Stimulated activated CD8-positive, alpha-beta memory T cell treated with anti-CD3 and anti-CD28 coated beads, Interleukin-4, amount 100 ng/mL, for 48 hours (primary cell): ENCODE results near the gene GAREM1.

Experiments used
- DNase-seq: peaks from one replicate; pipeline ENCODE4 v3.0.0-alpha.2; 2020

The GAREM1 gene

GRCh38 chr18:32422978-32423740 is 47.5 kb downstream of the GAREM1 start:
- DNase-seq = no peak

DNA sequence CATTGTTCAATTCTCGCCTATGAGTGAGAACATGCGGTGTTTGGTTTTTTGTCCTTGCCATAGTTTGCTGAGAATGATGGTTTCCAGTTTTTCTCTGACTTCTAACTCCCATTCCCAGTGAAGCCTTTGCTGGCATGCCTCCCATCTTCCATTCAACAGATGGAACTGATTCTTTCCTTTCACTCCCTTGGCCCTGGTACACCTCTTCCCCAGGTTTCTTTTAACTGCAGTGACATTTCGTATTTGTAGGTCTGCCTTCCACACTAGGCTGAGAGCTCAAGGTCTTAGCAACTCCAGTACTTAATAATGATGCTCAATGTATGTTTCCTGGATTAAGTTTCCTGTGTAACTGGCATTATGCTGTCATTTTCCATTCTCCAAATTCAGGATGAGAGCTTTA is 48.5 kb downstream of the GAREM1 start:
- DNase-seq = no peak

GRCh38 chr18:32420084-32420750 is 50.5 kb downstream of the GAREM1 start:
- DNase-seq = no peak

DNA sequence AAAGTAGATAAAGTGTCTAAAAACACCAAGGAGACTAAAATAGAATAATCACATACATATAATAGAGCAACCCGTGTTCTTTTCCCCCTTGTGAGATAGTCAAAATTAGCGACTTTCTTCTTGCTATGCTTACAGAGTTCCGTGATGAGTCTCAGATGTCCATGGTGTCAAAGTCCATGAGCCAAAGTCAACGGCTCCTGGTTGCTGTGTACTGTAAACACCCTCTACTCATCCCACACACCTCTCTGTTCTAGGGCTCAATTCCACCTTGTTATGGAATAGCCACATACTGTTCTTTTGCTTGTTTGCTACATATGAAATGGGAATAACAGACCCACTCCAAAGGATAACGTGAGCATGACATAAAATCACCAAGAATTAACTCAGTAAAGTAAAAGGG is 52.5 kb downstream of the GAREM1 start:
- DNase-seq = no peak

DNA sequence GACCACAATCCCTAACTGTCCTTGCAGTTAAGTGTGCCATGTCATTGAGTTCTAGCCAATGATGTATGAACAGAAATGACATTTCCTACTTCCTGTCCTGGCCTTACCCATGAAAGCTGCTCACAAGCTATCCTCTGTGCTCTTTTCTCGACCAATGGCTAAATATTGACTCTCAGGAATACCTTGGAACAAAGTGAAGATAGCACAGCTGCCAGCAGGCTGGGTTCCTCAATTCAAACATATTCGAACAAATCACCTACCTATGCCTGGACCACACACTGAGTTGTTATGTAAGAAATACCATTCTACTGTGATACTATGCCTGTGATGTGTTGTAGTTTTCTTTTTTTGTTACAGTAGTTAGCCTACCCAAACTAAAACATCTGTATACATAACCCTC is 65.1 kb downstream of the GAREM1 start:
- no peak for DNase-seq

- DNase-seq = no peak
Observed at GRCh38 chr18:32401621-32402020, 69.1 kb downstream of the GAREM1 start.

- no peak for DNase-seq
Observed at GRCh38 chr18:32393407-32393806, 77.3 kb downstream of the GAREM1 start.

DNA sequence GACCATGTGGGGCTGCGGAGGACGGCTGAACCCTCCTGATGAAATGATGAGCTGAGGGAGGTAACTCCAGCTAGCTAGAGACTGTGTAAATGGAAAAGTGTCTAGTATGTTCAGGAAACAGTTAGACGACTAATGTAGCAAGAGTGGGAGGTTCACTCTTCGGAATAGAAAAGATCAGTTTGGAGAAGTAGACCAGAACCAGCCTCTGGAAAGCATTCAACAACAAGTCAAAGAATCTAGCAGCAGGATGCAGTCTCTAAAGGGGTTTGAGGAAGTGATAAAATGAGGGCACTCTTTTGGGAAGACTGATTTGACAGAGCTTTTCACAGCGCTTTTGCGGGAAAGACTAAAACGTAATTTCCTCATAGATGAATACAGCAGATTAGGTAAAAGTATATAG is 79.6 kb downstream of the GAREM1 start:
- no peak for DNase-seq

DNA sequence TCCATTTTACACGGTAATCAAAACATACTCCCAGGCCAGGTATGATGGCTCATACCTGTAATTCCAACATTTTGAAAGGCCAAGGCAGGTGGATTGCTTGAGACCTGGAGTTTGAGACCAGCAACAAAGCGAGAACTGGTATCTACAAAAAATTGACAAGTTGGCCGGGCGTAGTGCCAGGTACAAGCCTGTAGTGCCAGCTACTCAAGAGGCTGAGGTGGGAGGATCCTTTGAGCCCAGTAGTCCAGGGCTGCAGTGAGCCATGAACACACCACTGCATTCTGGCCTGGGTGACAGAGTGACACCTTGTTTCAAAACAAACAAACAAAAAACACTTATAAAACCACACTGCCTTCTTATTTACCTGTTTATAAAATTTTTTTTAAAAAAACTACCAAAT is 80.8 kb downstream of the GAREM1 start:
- DNase-seq = no peak

DNA sequence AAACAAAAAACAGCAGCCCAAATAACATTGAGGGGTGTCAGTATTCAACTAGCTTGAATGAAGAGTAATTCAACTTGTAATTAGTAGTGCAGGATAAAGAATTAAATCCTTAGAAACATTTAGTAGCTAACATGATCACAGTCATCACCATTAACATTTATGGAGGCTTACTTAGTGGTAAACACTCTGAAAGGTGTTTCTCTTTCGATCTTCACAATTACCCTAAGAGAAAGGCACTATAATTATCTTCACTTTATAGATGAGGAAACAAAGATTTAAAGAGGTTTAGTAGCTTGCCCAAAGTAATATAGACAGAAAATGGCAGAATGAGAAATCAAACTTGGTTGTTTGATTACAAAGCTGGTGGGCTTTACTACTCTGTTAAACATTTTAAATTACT is 81.5 kb downstream of the GAREM1 start:
- DNase-seq = no peak

- no peak for DNase-seq
Observed at GRCh38 chr18:32386471-32386870, 84.2 kb downstream of the GAREM1 start.

DNA sequence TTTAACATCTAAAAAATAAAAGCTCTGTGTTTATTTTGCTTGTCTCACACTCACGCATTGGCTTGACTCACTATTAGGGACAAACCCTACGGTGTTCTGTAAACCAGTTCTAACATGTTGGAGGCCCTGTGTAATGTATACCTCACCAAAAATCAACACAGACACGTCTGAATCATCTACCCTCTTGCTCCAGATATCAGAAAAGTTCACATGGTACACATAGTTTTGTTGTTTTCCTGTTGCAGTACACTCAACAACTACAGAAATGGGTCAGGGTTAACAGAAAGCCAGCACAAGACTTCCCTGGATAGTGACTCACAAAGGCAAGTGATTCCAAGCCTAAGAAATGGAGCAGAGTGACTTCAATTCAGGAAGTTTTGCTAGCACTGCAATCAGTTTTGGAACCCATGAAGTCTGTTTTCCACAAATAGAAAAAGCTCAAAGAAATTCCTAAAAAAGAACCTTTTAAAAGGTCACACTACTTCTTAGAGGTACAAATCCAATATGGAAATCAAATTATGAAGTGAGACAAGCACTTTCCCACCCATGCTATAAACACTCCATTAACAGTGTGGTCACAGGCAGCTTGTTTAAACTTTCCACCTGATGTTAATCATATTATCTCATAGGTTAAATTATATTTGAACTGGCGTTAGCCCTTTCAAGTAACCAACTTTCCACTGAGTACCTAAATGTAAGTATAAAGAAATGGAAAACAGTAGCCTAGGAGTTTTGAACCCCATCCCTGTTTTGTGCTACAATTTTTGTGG is 87.4 kb downstream of the GAREM1 start:
- DNase-seq = no peak

- no peak for DNase-seq
Observed at GRCh38 chr18:32381761-32382160, 88.9 kb downstream of the GAREM1 start.

DNA sequence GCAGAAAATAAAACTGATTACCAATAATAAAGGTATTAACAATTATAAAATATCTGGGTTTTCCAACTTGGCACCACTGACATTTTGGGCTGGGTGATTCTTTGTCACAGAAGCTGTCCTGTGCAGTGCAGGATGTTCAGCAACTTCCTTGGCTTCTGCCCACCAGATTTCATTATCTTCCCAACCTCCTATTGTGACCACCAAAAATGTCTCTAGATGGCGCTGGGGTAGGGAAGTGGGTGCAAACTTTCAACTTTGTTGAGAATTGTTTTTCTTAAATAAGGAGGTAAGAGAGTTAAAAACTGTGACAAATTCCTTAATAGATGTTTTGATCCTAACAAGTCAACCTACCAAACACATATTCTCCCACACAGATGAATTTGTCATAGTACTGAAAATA is 90.1 kb downstream of the GAREM1 start:
- DNase-seq = no peak

DNA sequence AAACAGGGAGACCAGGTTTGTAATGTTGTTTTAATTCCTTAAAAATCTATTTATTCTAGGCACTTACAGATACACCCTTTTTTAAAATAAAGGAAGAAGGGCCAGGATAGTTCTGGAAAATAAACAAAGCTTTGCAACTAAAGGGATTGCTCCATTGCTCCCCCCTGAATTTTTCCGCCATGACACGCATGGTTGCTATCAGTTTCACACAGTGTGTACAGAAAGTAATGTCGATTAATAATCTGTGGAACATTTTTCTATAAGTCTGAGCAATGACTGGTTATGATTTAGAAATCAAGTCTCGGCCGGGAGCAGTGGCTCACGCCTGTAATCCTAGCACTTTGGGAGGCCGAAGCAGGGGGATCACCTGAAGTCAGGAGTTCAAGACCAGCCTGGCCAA is 90.8 kb downstream of the GAREM1 start:
- no peak for DNase-seq

DNA sequence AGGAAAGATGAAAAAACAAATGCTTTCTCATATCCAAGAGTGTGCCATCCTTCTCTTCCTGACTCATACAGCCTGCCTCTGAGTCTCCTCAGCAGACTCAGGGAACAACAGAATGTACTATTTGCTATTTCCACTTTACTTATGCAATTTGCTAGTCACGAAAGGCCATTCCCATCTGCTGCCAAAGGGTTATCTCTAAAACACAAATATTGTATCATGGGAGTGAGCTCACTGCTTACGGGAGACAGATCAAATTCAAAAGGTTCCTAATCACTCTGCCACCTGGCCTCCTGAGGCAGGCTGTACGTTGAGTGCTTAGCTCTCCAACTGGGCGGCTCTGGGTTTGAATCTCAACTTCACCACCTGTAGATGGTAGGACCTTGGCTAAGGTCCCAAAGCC is 92.0 kb downstream of the GAREM1 start:
- no peak for DNase-seq

GRCh38 chr18:32373995-32374394 is 96.7 kb downstream of the GAREM1 start:
- no peak for DNase-seq

GRCh38 chr18:32373505-32373904 is 97.2 kb downstream of the GAREM1 start:
- no peak for DNase-seq

DNA sequence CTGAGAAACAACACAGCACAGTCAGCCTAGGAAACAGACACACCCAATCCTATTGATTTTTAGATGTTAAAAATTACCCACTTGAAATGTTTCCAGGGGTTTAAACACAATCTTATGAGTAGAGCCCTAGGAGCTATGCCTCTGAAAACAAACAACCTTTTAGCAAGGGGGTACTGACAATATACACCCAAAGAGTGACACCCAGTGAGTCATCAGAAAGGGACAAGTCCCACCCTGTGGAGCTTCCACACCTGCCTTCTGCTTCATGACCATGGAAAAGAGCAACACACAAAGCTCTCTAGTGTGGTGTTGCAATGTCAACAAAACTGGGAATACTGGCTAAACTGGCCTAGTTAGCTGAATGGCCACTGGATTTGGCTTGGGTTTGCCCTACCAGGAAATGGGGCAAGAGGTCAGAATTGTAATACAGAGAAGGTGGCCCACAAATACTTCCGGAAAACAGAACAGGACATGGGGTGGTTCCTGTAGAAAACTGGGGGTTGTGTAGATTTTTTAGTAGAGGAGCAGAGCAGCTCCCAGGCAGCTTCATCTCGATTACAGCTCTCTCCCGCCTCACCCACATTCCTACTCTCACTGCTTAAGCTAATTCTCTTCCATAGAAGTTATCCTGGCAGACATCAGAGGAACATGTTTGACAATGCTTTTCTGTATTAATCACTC is 98.2 kb downstream of the GAREM1 start:
- DNase-seq = no peak

- no peak for DNase-seq
Observed at GRCh38 chr18:32372047-32372380, 98.7 kb downstream of the GAREM1 start.

GRCh38 chr18:32371384-32371783 is 99.3 kb downstream of the GAREM1 start:
- DNase-seq = no peak

- DNase-seq = no peak
Observed at GRCh38 chr18:32368991-32369390, 101.7 kb downstream of the GAREM1 start.

DNA sequence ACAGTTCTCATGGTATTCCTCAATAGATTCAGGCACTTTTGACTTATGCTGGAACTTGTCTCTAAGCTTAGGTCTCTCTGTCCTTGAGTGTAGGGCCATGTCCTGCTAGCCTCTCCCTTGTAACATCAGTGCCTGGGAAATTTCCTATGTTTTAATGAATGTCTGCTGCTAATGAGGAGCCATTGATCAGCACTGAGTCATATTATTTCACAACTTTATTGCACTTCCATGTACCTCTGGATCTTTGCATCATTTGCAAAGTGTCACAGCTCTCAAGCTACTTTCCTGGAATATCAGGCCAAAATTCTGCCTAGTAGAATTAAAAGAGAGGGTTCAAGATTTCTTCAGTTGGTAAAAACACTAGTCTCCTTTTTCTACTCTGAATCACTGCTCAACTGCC is 102.5 kb downstream of the GAREM1 start:
- DNase-seq = no peak
